Activated CD4-positive, alpha-beta T cell treated with anti-CD3 and anti-CD28 coated beads, Interleukin-2, Interleukin-4, amounts not matched to agents 100 ng/mL and 50 ng/mL, durations not matched to agents 16 hours and 8 hours (primary cell): ENCODE results near the gene FAHD2B.
"Not testable (repeated sequence)": the region's sequence is repeated elsewhere in the genome, so short reads cannot be mapped to it uniquely, and the experiment has no call there.

ENCODE experiments used
- DNase-seq: peaks from one replicate; pipeline ENCODE4 v3.0.0-alpha.2; 2020; ENCODE audit warnings: low spot score

FAHD2B gene

GRCh38 chr2:97094772-97095611 is at the start of gene FAHD2B:
Gene FAHD2B, minus strand, starts transcription at chr2:97094882. Its CDS starts 3,176 bp downstream, at chr2:97091706.
- peak; percentile 84 for DNase-seq

GRCh38 chr2:97144016-97144415 is 49.3 kb upstream of the FAHD2B start:
- DNase-seq = not testable (repeated sequence)

- DNase-seq = not testable (repeated sequence)
Observed at GRCh38 chr2:97129090-97129489, 34.4 kb upstream of the FAHD2B start.

GRCh38 chr2:97113882-97114255 is 19.2 kb upstream of the FAHD2B start:
- not testable (repeated sequence) for DNase-seq

GRCh38 chr2:97113050-97113881 is 18.6 kb upstream of the FAHD2B start, which contains the start of gene ANKRD36:
Gene ANKRD36, plus strand, starts transcription at chr2:97113153. Its CDS starts 587 bp downstream, at chr2:97113740.
- peak; percentile 89 for DNase-seq

GRCh38 chr2:97112320-97113049 is 17.8 kb upstream of the FAHD2B start:
- DNase-seq = peak; percentile 68

- DNase-seq = not testable (repeated sequence)
Observed at GRCh38 chr2:97111246-97111645, 16.6 kb upstream of the FAHD2B start.

GRCh38 chr2:97106878-97107277 is 12.2 kb upstream of the FAHD2B start:
- not testable (repeated sequence) for DNase-seq

- not testable (repeated sequence) for DNase-seq
Observed at GRCh38 chr2:97098786-97099372, 4.2 kb upstream of the FAHD2B start.

- DNase-seq = no peak
Observed at GRCh38 chr2:97095661-97096060, 979 bp upstream of the FAHD2B start.

- not testable (repeated sequence) for DNase-seq
Observed at GRCh38 chr2:97093983-97094771, 505 bp downstream of the FAHD2B start.

- not testable (repeated sequence) for DNase-seq
Observed at GRCh38 chr2:97092946-97093345, 1.7 kb downstream of the FAHD2B start.

- DNase-seq = not testable (repeated sequence)
Observed at GRCh38 chr2:97088706-97089105, 6.0 kb downstream of the FAHD2B start.

GRCh38 chr2:97085093-97085492 is 9.6 kb downstream of the FAHD2B start:
- DNase-seq = not testable (repeated sequence)

- DNase-seq = not testable (repeated sequence)
Observed at GRCh38 chr2:97083516-97083915, 11.2 kb downstream of the FAHD2B start.

- DNase-seq = not testable (repeated sequence)
Observed at GRCh38 chr2:97082206-97082605, 12.5 kb downstream of the FAHD2B start.

- not testable (repeated sequence) for DNase-seq
Observed at GRCh38 chr2:97080855-97081254, 13.8 kb downstream of the FAHD2B start.

GRCh38 chr2:97077213-97077612 is 17.5 kb downstream of the FAHD2B start:
- not testable (repeated sequence) for DNase-seq

- DNase-seq = not testable (repeated sequence)
Observed at GRCh38 chr2:97070915-97071314, 23.8 kb downstream of the FAHD2B start.

- not testable (repeated sequence) for DNase-seq
Observed at GRCh38 chr2:97068722-97069121, 26.0 kb downstream of the FAHD2B start.

GRCh38 chr2:97068074-97068473 is 26.6 kb downstream of the FAHD2B start:
- DNase-seq = no peak
